Germinal center (tissue), 1 donor: ENCODE results near the gene IL20.

Source experiments
- DNase-seq: peaks from one replicate; pipeline ENCODE4 v3.0.0; 2012; ENCODE audit warnings: mixed read lengths, low spot score

IL20 gene

DNA sequence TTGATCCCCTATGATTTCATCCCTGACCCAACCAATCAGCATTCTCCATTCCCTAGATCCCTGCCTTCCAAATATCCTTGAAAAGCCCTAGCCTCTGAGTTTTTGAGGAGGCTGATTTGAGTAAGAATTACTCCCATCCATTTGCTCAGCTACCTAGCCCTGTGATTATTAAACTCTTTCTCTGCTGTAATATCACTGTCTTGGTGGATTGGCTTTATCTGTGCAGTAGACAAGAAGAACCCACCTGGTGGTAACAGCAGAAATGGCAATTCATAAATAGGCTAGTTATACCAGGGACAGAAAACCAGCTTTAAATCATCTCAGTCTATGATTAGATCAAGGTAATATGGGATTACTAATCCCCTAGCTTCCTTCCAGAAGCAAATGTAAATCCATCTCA is 13.0 kb downstream of the IL20 start:
- DNase-seq, result no peak

- no peak for DNase-seq
Measured at GRCh38 chr1:206880314-206880713, 14.9 kb downstream of the IL20 start.

DNA sequence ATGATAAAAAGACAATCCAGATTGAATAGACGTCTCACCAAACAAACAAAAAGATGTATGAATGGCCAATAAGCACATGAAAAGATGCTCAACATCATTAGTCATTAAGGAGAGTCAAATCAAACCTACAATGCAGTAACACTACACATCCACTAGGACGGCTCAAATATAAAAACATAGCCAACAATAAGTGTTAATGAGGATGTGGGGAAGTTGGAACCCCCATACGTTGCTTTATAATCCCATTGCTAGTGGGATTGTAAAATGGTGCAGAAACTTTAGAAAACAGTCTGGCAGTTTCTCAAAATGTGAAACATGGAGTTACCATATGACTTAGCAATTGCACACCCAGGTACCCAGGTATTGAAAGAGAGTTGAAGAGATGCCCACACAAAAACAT is 17.1 kb downstream of the IL20 start:
- DNase-seq, result no peak

DNA sequence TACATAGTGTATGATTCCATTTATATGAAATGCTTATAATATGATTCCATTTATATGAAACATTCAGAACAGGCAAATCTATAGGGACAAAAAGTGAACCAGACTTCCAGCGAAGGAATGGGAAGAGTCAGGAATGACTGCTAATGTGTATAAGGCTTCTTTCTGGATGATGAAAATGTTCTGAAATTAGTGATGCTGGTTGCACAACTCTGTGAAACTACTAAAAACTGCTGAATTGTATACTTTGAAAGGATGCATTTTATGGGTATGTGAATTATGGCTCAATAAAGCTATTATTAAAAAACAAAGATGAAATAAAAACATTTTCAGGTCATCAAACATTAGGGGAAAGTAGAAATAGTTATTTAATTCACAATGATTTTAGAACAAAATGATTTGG is 17.7 kb downstream of the IL20 start:
- DNase-seq, result no peak

- DNase-seq, result no peak
Measured at GRCh38 chr1:206883876-206884275, 18.5 kb downstream of the IL20 start.

- DNase-seq, result no peak
Measured at GRCh38 chr1:206885341-206886060, 20.1 kb downstream of the IL20 start.

DNA sequence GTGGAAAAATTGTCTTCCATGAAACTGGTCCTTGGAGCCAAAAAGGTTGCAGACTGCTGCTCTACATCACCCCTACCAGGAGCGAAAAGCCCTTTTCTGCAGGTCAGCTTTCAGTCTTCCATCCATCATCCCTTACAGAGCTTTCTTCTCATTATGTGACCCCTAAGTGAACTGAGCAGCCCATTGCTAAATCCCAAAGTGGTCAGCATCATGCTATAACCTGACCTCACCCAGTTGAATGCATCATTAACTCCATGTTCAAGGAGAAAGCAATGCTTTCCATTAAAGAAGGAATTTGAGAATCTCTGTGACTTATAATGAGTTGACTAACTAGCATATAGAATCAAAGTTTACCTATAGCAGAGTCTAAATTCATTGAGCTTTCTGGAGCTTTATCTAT is 21.4 kb downstream of the IL20 start:
- DNase-seq, result no peak

- DNase-seq, result no peak
Measured at GRCh38 chr1:206887701-206888100, 22.3 kb downstream of the IL20 start.

- no peak for DNase-seq
Measured at GRCh38 chr1:206890125-206891060, 25.0 kb downstream of the IL20 start.

DNA sequence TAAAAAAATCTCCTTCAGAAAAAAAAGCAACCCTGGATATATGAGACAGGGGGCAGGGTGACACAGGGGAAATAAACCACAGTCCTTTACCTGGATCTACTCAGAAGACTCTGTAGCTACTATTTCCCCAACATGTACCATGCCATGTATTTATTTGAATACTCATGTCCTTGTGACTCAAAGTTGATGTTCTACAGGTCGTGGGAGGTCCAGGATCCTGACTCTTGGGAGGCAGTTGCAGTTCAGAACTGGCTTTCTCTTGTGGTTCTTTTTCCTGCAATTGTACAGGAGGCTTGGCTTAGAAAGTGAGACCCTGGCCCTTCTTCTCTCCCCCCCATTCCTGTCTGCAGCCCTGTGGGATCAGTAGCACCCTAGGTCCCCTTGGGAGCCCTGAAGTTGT is 26.0 kb downstream of the IL20 start:
- no peak for DNase-seq

DNA sequence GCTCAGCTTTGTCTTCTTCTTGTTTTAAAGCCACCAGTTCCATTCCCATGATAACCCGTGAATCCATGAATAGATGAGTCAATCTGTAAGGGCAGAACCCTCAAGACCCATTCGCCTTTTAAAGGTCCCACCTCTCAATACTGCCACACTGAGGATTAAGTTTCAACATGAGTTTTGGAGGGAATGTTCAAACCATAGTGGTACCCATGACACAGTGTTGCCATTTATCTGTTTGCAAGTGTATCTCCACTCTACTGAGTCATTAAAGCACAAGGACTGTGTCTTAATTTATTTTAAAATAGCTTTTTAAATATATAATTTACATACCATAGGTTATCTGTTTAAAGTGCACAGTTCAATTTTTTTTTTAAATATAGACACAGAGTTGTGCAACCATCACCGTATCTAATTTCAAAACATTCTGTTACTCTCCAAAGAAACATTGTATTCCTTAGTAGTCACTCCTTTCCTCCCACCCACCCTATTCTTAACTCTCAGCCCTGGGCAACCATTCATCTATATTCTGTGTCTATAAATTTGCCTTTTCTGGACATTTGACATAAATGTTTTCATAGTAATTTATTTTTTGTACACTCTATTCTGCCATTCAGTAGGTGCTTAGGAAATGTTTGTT is 27.0 kb downstream of the IL20 start:
- no peak for DNase-seq

DNA sequence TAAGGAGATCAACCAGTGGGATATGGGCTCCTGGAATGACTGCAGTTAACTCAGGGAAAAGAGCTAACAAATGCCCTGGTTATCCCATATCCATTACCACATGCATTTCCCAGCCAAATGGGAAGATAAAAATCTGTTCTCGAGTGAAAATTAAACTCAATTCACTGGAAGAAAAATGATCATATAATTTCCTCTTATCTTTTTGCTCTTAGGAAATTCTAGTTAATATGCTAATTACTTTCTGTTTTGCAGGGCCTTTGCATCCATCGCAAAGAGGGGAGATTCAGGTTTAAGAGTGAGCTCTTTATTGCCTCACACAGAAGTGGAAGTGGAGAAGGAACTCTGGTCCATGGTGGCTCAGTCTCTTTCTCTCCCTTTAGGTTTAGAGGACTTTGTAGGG is 28.0 kb downstream of the IL20 start:
- DNase-seq, result no peak

GRCh38 chr1:206895325-206895724 is 29.9 kb downstream of the IL20 start:
- no peak for DNase-seq

DNA sequence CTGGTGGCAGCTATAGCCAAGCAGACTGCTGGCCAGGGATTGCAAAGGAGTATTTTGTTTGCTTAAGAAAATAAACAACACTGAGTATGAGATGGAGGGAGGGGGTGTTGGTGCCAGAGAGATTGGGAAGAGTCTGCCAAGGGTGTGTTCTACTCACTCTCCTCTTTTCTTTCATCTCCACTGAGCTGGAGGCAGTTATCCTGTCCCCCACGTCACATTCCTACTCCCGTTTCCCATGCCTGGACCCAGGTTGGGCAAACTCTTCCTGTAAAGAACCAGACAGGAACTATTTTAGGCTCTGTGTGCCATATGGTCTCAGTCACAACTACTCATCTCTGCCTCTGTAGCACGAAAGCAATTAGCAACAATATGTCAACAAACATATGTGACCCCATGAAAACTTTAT is 30.4 kb downstream of the IL20 start:
- no peak for DNase-seq

- no peak for DNase-seq
Measured at GRCh38 chr1:206896261-206896660, 30.8 kb downstream of the IL20 start.

GRCh38 chr1:206897175-206897574 is 31.8 kb downstream of the IL20 start, which contains the start of gene IL24:
TSS of gene IL24 (plus strand) at chr1:206897443. CDS start at chr1:206897833, 390 bp downstream.
- no peak for DNase-seq

DNA sequence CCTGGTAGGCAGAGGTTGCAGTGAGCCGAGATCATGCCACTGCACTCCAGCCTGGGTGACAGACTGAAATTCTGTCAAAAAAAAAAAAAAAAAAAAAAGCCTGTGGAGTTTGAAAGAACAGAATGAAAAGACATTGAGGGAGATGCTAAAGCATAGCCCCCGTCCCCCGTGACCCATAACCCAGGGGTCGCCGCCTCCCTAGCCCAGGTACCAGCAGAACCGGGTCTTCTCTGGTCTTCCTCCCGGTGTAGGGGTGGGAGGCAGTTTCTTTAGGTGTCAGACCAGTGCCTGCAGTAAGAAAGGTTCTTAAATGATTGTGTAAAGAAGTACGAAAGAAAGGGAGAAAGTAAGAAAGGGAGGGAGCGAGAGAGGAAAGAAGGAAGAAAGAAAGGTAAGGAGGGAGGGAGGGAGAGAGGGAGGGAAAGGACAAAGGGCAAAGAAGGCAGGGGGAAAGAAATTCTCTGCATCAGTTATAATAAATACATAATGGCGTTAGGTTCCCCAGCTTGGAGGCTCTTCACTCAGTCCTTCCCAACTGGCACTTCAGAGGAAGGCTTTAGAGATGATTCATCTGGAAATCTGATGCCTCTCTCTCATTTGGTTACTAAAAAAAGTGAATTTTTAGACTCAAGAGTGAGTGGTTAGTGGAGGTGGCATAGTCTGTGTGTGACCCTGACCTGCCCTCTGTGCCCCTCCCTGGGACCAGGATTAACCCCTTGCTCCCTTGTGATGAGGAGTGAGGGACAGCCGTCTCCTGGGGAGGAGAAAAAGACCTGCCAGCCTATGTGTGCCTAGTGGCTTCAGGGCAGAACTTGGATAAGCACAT is 32.9 kb downstream of the IL20 start:
- no peak for DNase-seq

GRCh38 chr1:206898915-206899431 is 33.5 kb downstream of the IL20 start:
- DNase-seq, result no peak

GRCh38 chr1:206899717-206900116 is 34.3 kb downstream of the IL20 start:
- DNase-seq, result no peak

- DNase-seq, result no peak
Measured at GRCh38 chr1:206900149-206900548, 34.7 kb downstream of the IL20 start.

- DNase-seq, result no peak
Measured at GRCh38 chr1:206901944-206902343, 36.5 kb downstream of the IL20 start.

GRCh38 chr1:206902702-206903101 is 37.3 kb downstream of the IL20 start:
- DNase-seq, result no peak
